Cardiac fibroblast (primary cell): ENCODE measurements around the gene SPATA12.

Experiments used
- DNase-seq, 2 donors: peaks; one replicate each; pipeline versions ENCODE4 v3.0.0 to v3.0.0-alpha.2; 2010; ENCODE audit warnings: low read depth in 2 of 2
- H3K4me3 ChIP-seq, 2 donors: replicated peaks in 1 of 2; 1 replicate in 1 of 2; 2 replicates in 1 of 2; pipeline ENCODE4 v1.5.1; 2011; ENCODE audit warnings: low read depth in 2 of 2, low read length in 2 of 2, mild to moderate bottlenecking in 2 of 2, moderate library complexity in 1 of 2
- TF ChIP-seq, protein P1 (sequence below): IDR thresholded peaks from one replicate; pipeline ENCODE4 v1.5.1; 2011; ENCODE audit warnings: low read depth, mild to moderate bottlenecking, low read length, inconsistent platforms

Gene SPATA12

DNA sequence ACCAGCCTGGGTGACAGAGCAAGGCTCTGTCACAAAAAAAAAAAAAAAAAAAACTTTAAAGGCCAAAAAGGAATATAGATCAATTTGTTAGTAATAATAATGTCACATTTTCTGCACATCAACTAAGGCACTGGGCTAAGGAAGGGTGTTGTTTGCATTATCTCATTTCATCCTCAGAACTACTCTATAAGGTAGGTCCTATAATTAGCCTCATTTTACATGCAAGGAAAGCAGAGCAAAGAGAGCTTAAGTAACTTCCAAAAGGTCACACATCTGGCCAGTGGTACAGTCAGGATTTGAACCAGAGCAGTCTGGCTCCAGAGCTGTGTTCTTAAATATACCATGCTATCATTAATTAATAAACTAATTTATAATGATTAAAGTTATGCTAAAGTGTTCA lies 42.2 kb upstream of the SPATA12 start:
- H3K4me3 ChIP-seq, result no peak overlapping the region
- TF ChIP-seq, protein P1, sequence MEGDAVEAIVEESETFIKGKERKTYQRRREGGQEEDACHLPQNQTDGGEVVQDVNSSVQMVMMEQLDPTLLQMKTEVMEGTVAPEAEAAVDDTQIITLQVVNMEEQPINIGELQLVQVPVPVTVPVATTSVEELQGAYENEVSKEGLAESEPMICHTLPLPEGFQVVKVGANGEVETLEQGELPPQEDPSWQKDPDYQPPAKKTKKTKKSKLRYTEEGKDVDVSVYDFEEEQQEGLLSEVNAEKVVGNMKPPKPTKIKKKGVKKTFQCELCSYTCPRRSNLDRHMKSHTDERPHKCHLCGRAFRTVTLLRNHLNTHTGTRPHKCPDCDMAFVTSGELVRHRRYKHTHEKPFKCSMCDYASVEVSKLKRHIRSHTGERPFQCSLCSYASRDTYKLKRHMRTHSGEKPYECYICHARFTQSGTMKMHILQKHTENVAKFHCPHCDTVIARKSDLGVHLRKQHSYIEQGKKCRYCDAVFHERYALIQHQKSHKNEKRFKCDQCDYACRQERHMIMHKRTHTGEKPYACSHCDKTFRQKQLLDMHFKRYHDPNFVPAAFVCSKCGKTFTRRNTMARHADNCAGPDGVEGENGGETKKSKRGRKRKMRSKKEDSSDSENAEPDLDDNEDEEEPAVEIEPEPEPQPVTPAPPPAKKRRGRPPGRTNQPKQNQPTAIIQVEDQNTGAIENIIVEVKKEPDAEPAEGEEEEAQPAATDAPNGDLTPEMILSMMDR, result no peak
- DNase-seq, result no peak

DNA sequence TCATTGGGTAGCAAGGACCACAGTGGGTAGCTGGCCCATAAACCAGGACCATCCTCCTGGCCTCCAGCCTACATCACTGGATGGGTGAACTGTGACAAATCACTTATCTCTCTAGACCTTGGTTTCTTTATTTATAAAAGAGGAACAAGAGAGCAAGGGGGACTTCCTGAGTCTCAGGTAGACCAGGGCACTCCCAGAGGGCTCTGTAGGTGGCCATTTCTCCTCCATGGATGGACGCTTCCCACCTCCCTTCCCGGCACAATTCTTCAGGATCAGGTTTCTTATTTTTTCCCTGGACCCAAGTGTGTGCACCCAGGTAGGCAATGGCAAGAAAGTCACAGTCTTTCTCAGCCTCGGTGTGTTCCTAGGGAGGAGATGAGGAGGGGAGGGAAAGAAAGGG lies 41.4 kb upstream of the SPATA12 start:
- H3K4me3 ChIP-seq, result no peak overlapping the region
- TF ChIP-seq, protein P1, result no peak
- no peak for DNase-seq

DNA sequence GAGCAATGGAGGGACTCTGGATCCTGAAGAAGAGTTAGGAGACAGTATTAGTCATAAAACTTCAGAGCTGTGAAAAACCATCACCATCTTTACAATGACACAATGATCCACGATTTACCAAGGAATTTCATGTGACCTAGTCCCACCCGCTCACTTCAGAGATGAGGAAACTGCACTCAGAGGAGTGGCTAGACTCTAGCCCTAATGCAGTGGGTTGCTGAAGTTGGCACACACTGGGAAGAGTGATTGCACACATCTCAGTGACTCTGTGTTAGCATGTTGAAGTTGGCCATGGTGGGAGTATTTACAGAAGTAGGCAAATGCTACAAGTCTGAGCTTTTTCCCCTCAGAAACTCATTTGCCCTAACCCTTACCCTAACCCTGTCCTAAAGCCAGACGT lies 35.2 kb upstream of the SPATA12 start:
- H3K4me3 ChIP-seq, result no peak overlapping the region
- TF ChIP-seq, protein P1, result no peak
- no peak for DNase-seq

DNA sequence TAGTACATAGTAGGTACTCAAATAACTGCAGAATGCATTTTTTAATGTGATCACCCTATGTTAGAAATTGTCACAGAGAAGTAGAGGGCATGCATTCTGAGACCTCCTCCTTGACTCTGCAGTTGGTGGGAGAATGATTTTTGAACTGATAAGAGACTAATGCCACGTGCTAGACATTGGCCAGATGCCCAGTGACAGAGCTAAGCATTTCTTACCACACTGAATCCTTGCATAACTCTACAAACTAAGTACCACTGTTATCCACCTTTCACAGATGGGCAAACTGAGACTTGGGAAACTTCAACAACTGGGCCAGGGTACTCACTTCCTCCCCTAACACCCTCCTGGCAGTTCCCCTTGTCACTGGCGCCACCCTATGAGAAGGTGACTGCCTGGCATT lies 33.5 kb upstream of the SPATA12 start:
- peak; percentile 29 to 59 for DNase-seq
- TF ChIP-seq, protein P1, result no peak
- no peak overlapping the region for H3K4me3 ChIP-seq

DNA sequence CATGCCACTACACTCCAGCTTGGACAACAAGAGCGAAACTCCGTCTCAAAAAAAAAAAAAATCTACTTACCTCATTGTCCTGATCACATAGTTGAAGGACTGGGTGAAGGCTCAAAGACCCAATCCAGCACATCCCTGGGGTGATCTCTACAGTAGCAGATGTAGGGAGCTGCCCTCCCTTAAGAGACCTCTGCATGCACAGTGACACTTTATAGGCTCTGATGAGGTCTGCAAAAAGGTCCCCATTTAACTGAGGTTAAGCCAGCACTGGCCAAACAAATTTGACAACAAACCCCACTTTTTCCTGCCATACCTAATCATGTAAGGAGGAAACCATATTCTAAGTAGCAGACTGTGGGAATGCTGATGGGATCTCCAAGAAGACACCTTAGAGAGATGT lies 31.1 kb upstream of the SPATA12 start:
- TF ChIP-seq, protein P1, result no peak

DNA sequence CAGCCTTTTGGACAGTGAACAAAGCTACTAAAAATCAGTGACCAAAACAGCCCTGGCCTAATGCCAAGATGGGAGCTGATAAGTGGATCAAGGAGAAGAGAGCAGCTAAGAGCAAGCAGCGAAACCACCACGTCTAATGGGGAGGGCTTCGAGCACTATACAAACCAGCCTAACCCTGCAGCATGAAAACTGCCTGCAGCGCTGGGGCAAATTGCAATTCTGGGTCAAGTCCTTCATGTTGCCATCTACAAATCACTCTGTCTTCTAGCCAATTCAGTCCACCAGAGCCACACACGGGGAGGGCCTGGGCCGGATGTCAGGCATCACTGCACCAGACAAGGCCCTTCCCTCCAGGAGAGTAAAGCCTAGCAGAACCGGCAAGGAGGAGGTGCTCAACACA lies 30.5 kb upstream of the SPATA12 start:
- TF ChIP-seq, protein P1, result no peak
- no peak overlapping the region for H3K4me3 ChIP-seq
- DNase-seq, result no peak

More for the DNA sequence above, 31.1 kb upstream of the SPATA12 start:
- H3K4me3 ChIP-seq, result no peak overlapping the region
- no peak for DNase-seq

DNA sequence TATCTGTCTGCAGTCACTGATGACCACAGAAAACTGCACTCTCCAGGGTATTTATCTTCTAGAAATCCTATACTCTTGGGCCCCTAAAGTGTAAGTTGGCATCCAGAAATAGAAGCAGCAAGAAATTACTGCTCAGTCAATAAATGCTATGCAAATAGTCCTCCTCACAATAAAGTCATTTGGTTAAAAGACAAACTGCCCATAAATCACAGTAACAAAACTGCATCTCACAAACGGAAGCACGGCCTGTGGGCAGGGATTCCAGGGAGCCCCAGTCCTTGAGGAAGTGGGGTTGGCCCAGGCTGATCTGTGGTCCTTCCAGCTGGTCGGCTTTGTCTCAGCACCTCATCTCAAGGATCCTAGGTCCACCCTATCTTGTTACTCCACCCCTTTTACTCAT lies 29.7 kb upstream of the SPATA12 start:
- no peak for DNase-seq
- no peak overlapping the region for H3K4me3 ChIP-seq
- TF ChIP-seq, protein P1, result no peak
